Kidney (tissue), 14 donors: ENCODE results near the gene WWC2. TPM values are rescaled to one million over a fixed set of nuclear protein-coding genes. Genes with fewer than 3 reads are reported as not detected.

Experiments used
- DNase-seq, 5 donors: peaks; one replicate each; pipeline ENCODE4 v3.0.0-alpha.2; 2013 to 2020
- FAIRE-seq: peaks from 2 replicates; lab custom pipeline; 2012; peaks lifted over from hg19 to GRCh38; lab: Jason Lieb, UNC
- H3K27ac ChIP-seq, 2 donors: one replicate each; pipeline ENCODE4 v1.7.0; 2013; ENCODE audit warnings: low read depth in 2 of 2, low read length in 2 of 2, inconsistent platforms in 1 of 2
- H3K27me3 ChIP-seq: one replicate; pipeline ENCODE4 v1.7.1; 2013; ENCODE audit warnings: low read length, inconsistent platforms; ENCODE audit not compliant: control insufficient read depth, insufficient read depth
- H3K36me3 ChIP-seq, 3 donors: one replicate each; pipeline versions ENCODE4 v1.7.0 to v1.7.1; 2013; ENCODE audit warnings: low read length in 3 of 3, control low read depth in 1 of 3, inconsistent platforms in 1 of 3; ENCODE audit not compliant: insufficient read depth in 3 of 3, control insufficient read depth in 2 of 3
- H3K4me1 ChIP-seq, 3 donors: one replicate each; pipeline versions ENCODE4 v1.7.0 to v1.7.1; 2013; ENCODE audit warnings: low read length in 3 of 3, inconsistent platforms in 1 of 3, low read depth in 1 of 3; ENCODE audit not compliant: control insufficient read depth in 2 of 3, insufficient read depth in 2 of 3
- H3K4me3 ChIP-seq, 3 donors: one replicate each; pipeline versions ENCODE4 v1.7.0 to v1.8.1; 2013; ENCODE audit warnings: low read length in 3 of 3, control low read depth in 1 of 3, inconsistent platforms in 1 of 3
- H3K9ac ChIP-seq, 3 donors: one replicate each; pipeline versions ENCODE4 v1.7.0 to v1.7.1; 2013; ENCODE audit warnings: low read length in 3 of 3, control low read depth in 1 of 3, inconsistent platforms in 1 of 3
- H3K9me3 ChIP-seq, 3 donors: one replicate each; pipeline versions ENCODE4 v1.7.0 to v1.7.1; 2013; ENCODE audit warnings: low read length in 3 of 3, control low read depth in 1 of 3, inconsistent platforms in 1 of 3; ENCODE audit not compliant: control insufficient read depth in 2 of 3, insufficient read depth in 1 of 3
- intact Hi-C: fragments of 100-400 bp; cut with DNase I; formaldehyde crosslinking; loops from one replicate; pipeline ENCODE4 v1.11.1; 2022
- polyA plus RNA-seq: library from polyadenylated mRNA; stranded (reverse); fragments of 350-450 nt; fragmentation: Illumina TruSeq; extraction: RNeasy Lipid Tissue Mini Kit (QIAGEN cat#74804); gene quantifications from one replicate; pipeline ENCODE4 v1.2.3, GENCODE V29; 2014; ENCODE audit warnings: low read depth, low replicate concordance; ENCODE audit not compliant: insufficient read depth
- total RNA-seq: library from RNA; stranded (reverse); fragmentation: NEBNext Ultra II Directional; extraction: Animal tissue kit (Norgen Biotek cat#: 25700); gene quantifications from one replicate; pipeline ENCODE4 v1.2.1, GENCODE V29; 2021
- TF ChIP-seq, protein P1 (sequence below): IDR thresholded peaks from 3 replicates; pipeline ENCODE4 v1.5.1; 2012; ENCODE audit warnings: mild to moderate bottlenecking, moderate library complexity, borderline replicate concordance; ENCODE audit not compliant: insufficient read depth; ENCODE audit errors: extremely low read depth
- donor health status: control.
- donor health status: control.
- donor health status: control.
- donor health status: control.
- donor health status: control.
- donor health status: DM: yes; HTN: yes; CAD: no.
- donor health status: Normal renal cell carcinoma (clear cell type).

WWC2 gene
- total and polyA plus RNA-seq, 2 donors from 2014 or later: 10.1 to 59.6 TPM

DNA sequence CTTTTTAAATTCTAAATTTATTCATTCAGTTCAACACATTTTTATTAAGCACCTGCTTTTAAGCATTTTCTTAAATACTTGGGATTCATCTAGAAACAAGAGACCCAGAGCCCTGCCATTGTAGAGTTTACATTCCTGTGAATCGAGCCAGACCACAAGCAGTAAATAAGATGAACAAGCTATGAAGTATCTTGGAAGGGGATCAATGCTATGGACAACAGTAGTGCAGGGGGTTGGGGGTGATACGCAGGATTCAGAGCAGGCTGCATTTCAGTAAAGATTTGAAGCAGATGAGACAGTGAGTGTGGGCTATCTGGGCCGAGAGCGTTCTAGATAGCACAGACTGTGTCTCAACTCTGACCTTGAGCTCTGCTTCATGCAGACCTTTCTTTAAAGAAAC lies 185.9 kb downstream of the WWC2 start:
- Histone ChIP-seq H3K4me1 (peaks cover 3 to 23% (median 3%) of the 10 kb centered on the region in 3 donors), H3K27ac (no peak overlapping the region), H3K4me3 (no peak overlapping the region), H3K36me3 (peaks cover 6 to 39% (median 13%) of the 10 kb centered on the region in 3 donors), H3K9me3 (no peaks in the 10 kb centered on the region), H3K9ac (no peak overlapping the region), H3K27me3 (no peaks in the 10 kb centered on the region)
- DNase-seq (peak in 2 of 5 donors; percentile 36 to 85), FAIRE-seq (no peak)
- intact Hi-C loops: no loop called here
- TF ChIP-seq, protein P1, sequence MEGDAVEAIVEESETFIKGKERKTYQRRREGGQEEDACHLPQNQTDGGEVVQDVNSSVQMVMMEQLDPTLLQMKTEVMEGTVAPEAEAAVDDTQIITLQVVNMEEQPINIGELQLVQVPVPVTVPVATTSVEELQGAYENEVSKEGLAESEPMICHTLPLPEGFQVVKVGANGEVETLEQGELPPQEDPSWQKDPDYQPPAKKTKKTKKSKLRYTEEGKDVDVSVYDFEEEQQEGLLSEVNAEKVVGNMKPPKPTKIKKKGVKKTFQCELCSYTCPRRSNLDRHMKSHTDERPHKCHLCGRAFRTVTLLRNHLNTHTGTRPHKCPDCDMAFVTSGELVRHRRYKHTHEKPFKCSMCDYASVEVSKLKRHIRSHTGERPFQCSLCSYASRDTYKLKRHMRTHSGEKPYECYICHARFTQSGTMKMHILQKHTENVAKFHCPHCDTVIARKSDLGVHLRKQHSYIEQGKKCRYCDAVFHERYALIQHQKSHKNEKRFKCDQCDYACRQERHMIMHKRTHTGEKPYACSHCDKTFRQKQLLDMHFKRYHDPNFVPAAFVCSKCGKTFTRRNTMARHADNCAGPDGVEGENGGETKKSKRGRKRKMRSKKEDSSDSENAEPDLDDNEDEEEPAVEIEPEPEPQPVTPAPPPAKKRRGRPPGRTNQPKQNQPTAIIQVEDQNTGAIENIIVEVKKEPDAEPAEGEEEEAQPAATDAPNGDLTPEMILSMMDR: no peak

DNA sequence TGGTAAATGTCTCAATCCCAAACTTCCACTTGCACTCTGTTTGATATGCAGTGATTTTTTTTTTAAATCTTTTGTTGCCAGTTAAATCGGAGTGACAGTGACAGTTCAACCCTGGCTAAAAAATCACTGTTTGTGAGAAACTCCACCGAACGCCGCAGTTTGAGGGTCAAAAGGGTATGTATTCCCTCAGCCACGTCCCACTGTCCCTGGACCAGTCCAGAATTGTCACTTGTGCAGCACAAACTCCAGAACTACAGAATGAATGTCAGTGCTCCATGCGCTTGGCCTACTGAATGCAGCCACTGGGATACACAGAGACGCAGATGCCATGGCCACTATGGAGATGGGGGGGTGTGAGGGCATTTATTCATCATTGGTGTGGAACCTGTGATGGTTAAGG lies 186.8 kb downstream of the WWC2 start:
- Histone ChIP-seq H3K9me3 (no peaks in the 10 kb centered on the region), H3K9ac (no peak overlapping the region), H3K4me3 (no peak overlapping the region), H3K4me1 (peaks cover 3 to 23% (median 3%) of the 10 kb centered on the region in 3 donors), H3K27me3 (no peaks in the 10 kb centered on the region), H3K36me3 (peaks cover 6 to 39% (median 13%) of the 10 kb centered on the region in 3 donors), H3K27ac (peak overlapping the region; percentile 4 to 71)
- DNase-seq: no peak
- intact Hi-C loops: no loop called here
- TF ChIP-seq, protein P1: no peak
- FAIRE-seq: no peak

DNA sequence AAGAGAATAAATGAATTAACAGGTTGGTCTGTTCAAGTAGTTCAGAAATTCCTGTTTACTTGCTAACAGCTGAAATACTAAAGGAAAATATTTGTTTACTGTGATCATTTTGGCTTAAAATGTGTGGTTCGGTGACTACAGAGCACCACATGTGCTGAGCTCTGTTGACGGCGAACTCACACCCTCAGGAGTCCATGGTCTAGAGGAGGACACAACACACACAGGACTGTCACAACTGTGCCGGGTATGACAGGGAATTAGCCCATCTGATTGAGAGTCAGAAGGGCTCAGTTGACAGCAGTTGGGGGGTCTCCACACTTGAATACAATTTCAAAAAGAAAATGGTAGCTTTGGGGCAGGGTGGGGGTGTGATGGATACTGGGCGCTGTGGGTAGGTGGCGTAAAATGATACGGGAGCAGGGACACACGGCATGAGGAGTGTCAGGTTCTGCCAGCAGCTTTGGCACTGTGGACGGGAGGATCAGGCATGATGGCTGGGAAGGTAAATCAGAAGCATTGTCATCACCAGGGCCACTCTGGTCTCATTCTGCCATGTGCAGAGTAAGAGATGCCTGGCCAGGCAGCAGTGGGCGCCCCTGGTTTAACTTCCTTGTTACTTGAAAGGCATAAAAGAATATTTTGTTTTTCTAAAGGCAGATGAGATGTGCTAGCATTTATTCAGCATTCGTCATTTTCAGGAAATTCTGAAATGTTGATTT lies 187.7 kb downstream of the WWC2 start:
- H3K4me3 ChIP-seq: no peak overlapping the region
- DNase-seq (no peak), FAIRE-seq (no peak)
- TF ChIP-seq, protein P1: no peak
- H3K27ac ChIP-seq: peak overlapping the region; percentile 71 to 76
- no peak overlapping the region for H3K9ac ChIP-seq
- peaks cover 6 to 39% (median 13%) of the 10 kb centered on the region in 3 donors for H3K36me3 ChIP-seq
- no peaks in the 10 kb centered on the region for H3K27me3 ChIP-seq
- intact Hi-C loops: no loop called here
- H3K4me1 ChIP-seq: peaks cover 3 to 23% (median 3%) of the 10 kb centered on the region in 3 donors
- no peaks in the 10 kb centered on the region for H3K9me3 ChIP-seq
